Vagina (tissue), 2 donors: Measurements from ENCODE around the gene PLXNA3. TPM values are rescaled to one million over a fixed set of nuclear protein-coding genes. Genes with fewer than 3 reads are reported as not detected.

Experiments
- DNase-seq, 2 donors: peaks; one replicate each; pipeline ENCODE4 v3.0.0-alpha.2; 2017; ENCODE audit errors: extremely low spot score in 2 of 2
- H3K27ac ChIP-seq: fragments of 200-600 bp; sonication (generic); one replicate; pipeline ENCODE4 v1.5.1; 2019
- H3K27me3 ChIP-seq: fragments of 200-600 bp; sonication (generic); one replicate; pipeline ENCODE4 v1.5.1; 2019
- H3K36me3 ChIP-seq, 2 donors: fragments of 200-600 bp; sonication (generic); one replicate each; pipeline ENCODE4 v1.5.1; 2017 to 2019
- H3K4me1 ChIP-seq: fragments of 200-600 bp; sonication (generic); one replicate; pipeline ENCODE4 v1.5.1; 2019
- H3K4me3 ChIP-seq, 2 donors: fragments of 200-600 bp; sonication (generic); 1 replicate in 1 of 2; 2 replicates in 1 of 2; pipeline ENCODE4 v1.5.1; 2016 to 2019
- H3K9me3 ChIP-seq: fragments of 200-600 bp; sonication (generic); one replicate; pipeline ENCODE4 v1.5.1; 2019
- POLR2A ChIP-seq, 2 donors: fragments of 450-650 bp; IDR thresholded peaks; one replicate each; pipeline ENCODE4 v1.6.1; 2017; ENCODE audit warnings: antibody characterized with exemption in 2 of 2, mild to moderate bottlenecking in 2 of 2, moderate library complexity in 2 of 2
- POLR2AphosphoS5 ChIP-seq, 2 donors: sonication (generic); formaldehyde crosslinking; IDR thresholded peaks; one replicate each; pipeline ENCODE4 v1.9.0; 2017; ENCODE audit warnings: antibody characterized with exemption in 2 of 2, mild to moderate bottlenecking in 2 of 2, low read depth in 1 of 2; ENCODE audit not compliant: insufficient read depth in 1 of 2
- intact Hi-C: fragments of 100-400 bp; cut with DNase I; formaldehyde crosslinking; loops from one replicate; pipeline ENCODE4 v1.15.1; 2023
- total RNA-seq: library from RNA; depleted of rRNA; stranded (reverse); fragments of >200 nt; gene quantifications from one replicate; pipeline ENCODE4 v1.2.3, GENCODE V29; 2016
- TF ChIP-seq, protein P1 (sequence below), 3 experiments: fragments of 450-650 bp in 2 of 3; fragments of 200-600 bp in 1 of 3; sonication (generic) in 1 of 3; IDR thresholded peaks; one replicate each; pipeline ENCODE4 v1.5.1; 2017 to 2019; ENCODE audit warnings: antibody characterized with exemption in 3 of 3, mild to moderate bottlenecking in 2 of 3, moderate library complexity in 2 of 3

PLXNA3 gene
- total RNA-seq, 1 donor from 2014 or later, result 20.1 TPM

DNA sequence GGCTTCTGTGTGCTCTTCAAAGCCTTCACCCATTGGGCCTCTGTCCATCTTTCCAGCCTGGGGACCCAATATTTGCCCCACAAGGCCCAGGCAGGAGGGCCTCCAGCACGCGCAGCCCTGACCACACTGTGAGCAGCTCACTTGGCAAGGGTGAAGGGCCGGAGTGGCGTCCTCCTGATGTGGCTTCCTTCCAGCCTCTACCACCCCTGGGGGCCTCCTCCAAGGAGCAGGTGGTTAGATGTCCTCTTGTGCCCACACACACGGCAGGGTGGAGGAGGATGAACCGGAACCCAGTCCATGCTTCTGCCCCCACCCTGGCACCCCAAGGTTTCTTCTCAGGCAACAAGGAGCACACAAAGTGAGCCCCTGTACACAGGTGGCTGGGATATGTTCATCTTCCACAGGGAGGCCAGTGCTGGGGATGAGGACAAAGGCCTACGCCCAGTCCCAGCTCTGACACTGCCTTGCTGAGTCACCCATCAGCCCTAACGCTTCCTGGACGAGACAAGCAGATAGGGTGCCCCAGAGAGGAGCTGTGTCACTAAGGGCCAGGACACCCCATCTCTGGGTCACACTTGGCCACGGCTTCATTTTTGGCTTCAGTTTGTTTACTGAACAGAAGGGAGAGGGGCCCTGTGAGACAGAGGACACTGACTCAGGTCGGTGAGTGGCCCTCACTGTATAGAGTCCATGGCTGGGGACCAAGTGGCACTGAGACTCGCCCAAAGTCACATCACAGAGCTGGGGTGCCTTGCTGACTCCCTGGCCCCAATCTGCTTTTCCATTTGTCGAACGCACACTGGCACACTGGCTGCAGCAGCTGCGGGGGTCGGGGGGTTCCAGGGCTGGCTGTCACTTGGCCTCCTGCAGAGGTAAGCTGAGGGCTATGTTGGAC lies 26.4 kb downstream of the PLXNA3 start:
- Histone ChIP-seq H3K27ac (peak overlapping the region; percentile 21), H3K4me3 (no peak overlapping the region), H3K27me3 (no peaks in the 10 kb centered on the region), H3K9me3 (no peaks in the 10 kb centered on the region), H3K4me1 (peaks cover 23% of the 10 kb centered on the region), H3K36me3 (peaks cover 0 to 4% of the 10 kb centered on the region in 2 donors)
- intact Hi-C loops, result no loop called here
- TF ChIP-seq POLR2A (IDR thresholded peaks at IDR 0.05), result no peak
- TF ChIP-seq POLR2AphosphoS5 (IDR thresholded peaks at IDR 0.05; ENCODE audit: insufficient read depth in 1 of 2, low read depth in 1 of 2), result no peak
- TF ChIP-seq, protein P1, sequence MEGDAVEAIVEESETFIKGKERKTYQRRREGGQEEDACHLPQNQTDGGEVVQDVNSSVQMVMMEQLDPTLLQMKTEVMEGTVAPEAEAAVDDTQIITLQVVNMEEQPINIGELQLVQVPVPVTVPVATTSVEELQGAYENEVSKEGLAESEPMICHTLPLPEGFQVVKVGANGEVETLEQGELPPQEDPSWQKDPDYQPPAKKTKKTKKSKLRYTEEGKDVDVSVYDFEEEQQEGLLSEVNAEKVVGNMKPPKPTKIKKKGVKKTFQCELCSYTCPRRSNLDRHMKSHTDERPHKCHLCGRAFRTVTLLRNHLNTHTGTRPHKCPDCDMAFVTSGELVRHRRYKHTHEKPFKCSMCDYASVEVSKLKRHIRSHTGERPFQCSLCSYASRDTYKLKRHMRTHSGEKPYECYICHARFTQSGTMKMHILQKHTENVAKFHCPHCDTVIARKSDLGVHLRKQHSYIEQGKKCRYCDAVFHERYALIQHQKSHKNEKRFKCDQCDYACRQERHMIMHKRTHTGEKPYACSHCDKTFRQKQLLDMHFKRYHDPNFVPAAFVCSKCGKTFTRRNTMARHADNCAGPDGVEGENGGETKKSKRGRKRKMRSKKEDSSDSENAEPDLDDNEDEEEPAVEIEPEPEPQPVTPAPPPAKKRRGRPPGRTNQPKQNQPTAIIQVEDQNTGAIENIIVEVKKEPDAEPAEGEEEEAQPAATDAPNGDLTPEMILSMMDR (IDR thresholded peaks at IDR 0.05), result no peak
- DNase-seq, result no peak

GRCh38 chrX:154485150-154486051 lies 27.3 kb downstream of the PLXNA3 start:
- no peak for DNase-seq
- Histone ChIP-seq H3K27ac (peak overlapping the region; percentile 85), H3K27me3 (no peaks in the 10 kb centered on the region), H3K36me3 (peaks cover 0 to 4% of the 10 kb centered on the region in 2 donors), H3K4me3 (peak overlapping the region; percentile 52 to 67), H3K9me3 (no peaks in the 10 kb centered on the region), H3K4me1 (peaks cover 29% of the 10 kb centered on the region)
- TF ChIP-seq POLR2A (IDR thresholded peaks at IDR 0.05), result no peak
- peak in 1 of 2 donors; percentile 10 for TF ChIP-seq POLR2AphosphoS5 (IDR thresholded peaks at IDR 0.05; ENCODE audit: insufficient read depth in 1 of 2, low read depth in 1 of 2)
- intact Hi-C loops, result no loop called here

DNA sequence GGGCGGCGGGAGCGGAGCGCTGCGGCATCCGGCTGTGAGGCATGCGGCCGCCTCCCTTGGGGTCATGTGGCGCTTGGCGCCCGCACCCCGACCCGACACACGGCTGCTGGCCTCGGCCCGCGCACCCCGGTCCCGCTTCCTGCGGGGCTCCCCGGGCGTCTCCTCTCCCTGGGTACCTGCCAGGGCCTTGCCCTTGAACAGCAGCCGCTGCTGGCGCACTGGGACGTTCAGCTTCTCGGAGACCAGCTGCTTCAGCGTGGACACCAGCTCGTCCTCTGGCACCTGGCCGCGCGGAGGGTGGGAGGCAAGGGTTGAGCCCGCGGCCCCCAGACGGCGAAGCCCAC lies 27.9 kb downstream of the PLXNA3 start:
- peaks cover 29% of the 10 kb centered on the region for H3K4me1 ChIP-seq
- DNase-seq, result no peak

GRCh38 chrX:154486396-154487207 lies 28.5 kb downstream of the PLXNA3 start, which contains the start of gene UBL4A:
UBL4A (minus strand) TSS chrX:154486615; CDS start chrX:154486584, 31 bp downstream.
- H3K27ac ChIP-seq, result peak within 1 kb of the TSS; percentile 85
- DNase-seq, result no peak
- H3K4me1 ChIP-seq, result peaks cover 29% of the 10 kb centered on the region
- H3K9me3 ChIP-seq, result no peaks in the 10 kb centered on the region
- H3K27me3 ChIP-seq, result no peaks in the 10 kb centered on the region
- intact Hi-C loops, result no loop called here
- H3K36me3 ChIP-seq, result peaks cover 0 to 4% of the 10 kb centered on the region in 2 donors
- TF ChIP-seq POLR2AphosphoS5 (IDR thresholded peaks at IDR 0.05; ENCODE audit: insufficient read depth in 1 of 2, low read depth in 1 of 2) (peak in 1 of 2 donors; percentile 51), POLR2A (IDR thresholded peaks at IDR 0.05) (peak in 1 of 2 donors; percentile 20)
- TF ChIP-seq, protein P1 (IDR thresholded peaks at IDR 0.05), result no peak
- H3K4me3 ChIP-seq, result peak within 1 kb of the TSS; percentile 52 to 67

More for the DNA sequence above, 27.9 kb downstream of the PLXNA3 start:
- no peaks in the 10 kb centered on the region for H3K9me3 ChIP-seq
- H3K4me3 ChIP-seq, result peak overlapping the region; percentile 52 to 67
- H3K27me3 ChIP-seq, result no peaks in the 10 kb centered on the region
- H3K36me3 ChIP-seq, result peaks cover 0 to 4% of the 10 kb centered on the region in 2 donors
- TF ChIP-seq POLR2A (IDR thresholded peaks at IDR 0.05) (no peak), POLR2AphosphoS5 (IDR thresholded peaks at IDR 0.05; ENCODE audit: insufficient read depth in 1 of 2, low read depth in 1 of 2) (no peak)
- TF ChIP-seq, protein P1 (IDR thresholded peaks at IDR 0.05), result no peak
- peak overlapping the region; percentile 85 for H3K27ac ChIP-seq
- intact Hi-C loops, result no loop called here
